K562 (cell line): ENCODE results near the gene BRICD5. TPM values are rescaled to one million over a fixed set of nuclear protein-coding genes. Genes with fewer than 3 reads are reported as not detected.
A peak's percentile ranks its signal among the peaks of the same experiment; 100 is the strongest.

Source experiments
- ETV1 ChIP-seq: fragments of 450-650 bp; conservative IDR thresholded peaks from 2 replicates; pipeline ENCODE4 v1.6.1; 2016; ENCODE audit warnings: missing genetic modification characterization, control low read depth, low read depth, missing compliant biosample characterization
- KAT2B ChIP-seq: IDR thresholded peaks from one replicate; pipeline ENCODE4 v1.6.1; 2012; ENCODE audit warnings: low read depth, mild to moderate bottlenecking, control low read depth, inconsistent platforms, low read length, moderate library complexity
- KDM5B ChIP-seq: fragments of 200-600 bp; sonication (generic); IDR thresholded peaks from 2 replicates; pipeline ENCODE4 v1.6.1; 2012; ENCODE audit warnings: low read depth, mild to moderate bottlenecking, moderate library complexity, low read length, control low read depth, inconsistent platforms; ENCODE audit not compliant: insufficient replicate concordance
- MTF1 ChIP-seq: fragments of 250-450 bp; sonication (Bioruptor Pico); IDR thresholded peaks from 2 replicates; pipeline ENCODE4 v1.9.0; 2021; ENCODE audit warnings: moderate library complexity, mild to moderate bottlenecking, inconsistent platforms, borderline replicate concordance
- POLR3G ChIP-seq: IDR thresholded peaks from 2 replicates; pipeline ENCODE4 v1.6.1; 2011; ENCODE audit not compliant: insufficient read length, insufficient replicate concordance; ENCODE audit errors: extremely low read depth
- SMAD4 ChIP-seq: fragments of 250-450 bp; sonication (Bioruptor Pico); conservative IDR thresholded peaks from 2 replicates; pipeline ENCODE4 v1.8.0; 2021; ENCODE audit warnings: inconsistent platforms, mild to moderate bottlenecking, moderate library complexity
- ZFP1 ChIP-seq: fragments of 450-650 bp; formaldehyde crosslinking; IDR thresholded peaks from 2 replicates; pipeline ENCODE4 v1.4.0; 2020; ENCODE audit warnings: mild to moderate bottlenecking, mixed read lengths
- ZNF24 ChIP-seq: fragments of 450-650 bp; IDR thresholded peaks from 2 replicates; pipeline ENCODE4 v1.6.1; 2016
- ZNF316 ChIP-seq: fragments of 450-650 bp; IDR thresholded peaks from 2 replicates; pipeline ENCODE4 v1.6.1; 2016
- polyA plus RNA-seq, 8 experiments: library from polyadenylated mRNA; depleted of rRNA in 4 of 8; stranded (reverse) in 5 of 8; unstranded in 3 of 8; fragments of >200 nt; fragmentation: Nextera tagmentation in 2 of 8; fragmentation: Illumina TruSeq in 1 of 8; extraction: Ambion mirVana in 2 of 8; extraction: Trizol in 1 of 8; gene quantifications; 2 replicates each; pipeline versions ENCODE4 v1.2.1 to v1.2.3, GENCODE V29; 2011 to 2014; ENCODE audit warnings: inconsistent platforms in 1 of 8, missing spikeins in 1 of 8
- total RNA-seq, 7 experiments: library from RNA; depleted of rRNA in 6 of 7; stranded (reverse); fragments of >200 nt in 6 of 7; fragmentation: Illumina TruSeq in 2 of 7; extraction: Trizol in 2 of 7; gene quantifications; 2 replicates each; pipeline versions ENCODE4 v1.2.1 to v1.2.3, GENCODE V29; 2011 to 2021; ENCODE audit warnings: low replicate concordance in 1 of 7
- TF ChIP-seq, protein P1 (sequence below): fragments of 250-450 bp; sonication (Bioruptor Pico); IDR thresholded peaks from 2 replicates; pipeline ENCODE4 v1.8.0; 2022; ENCODE audit warnings: inconsistent platforms
- TF ChIP-seq, protein P2 (sequence below), 2 experiments: fragments of 450-650 bp in 1 of 2; sonication (generic) in 1 of 2; formaldehyde crosslinking in 1 of 2; IDR thresholded peaks in 1 of 2; conservative IDR thresholded peaks in 1 of 2; 2 replicates each; pipeline versions ENCODE4 v1.6.1 to v1.8.1; 2016 to 2023; ENCODE audit warnings: mild to moderate bottlenecking in 2 of 2, moderate library complexity in 2 of 2, inconsistent platforms in 1 of 2, missing genetic modification reagents in 1 of 2
- TF ChIP-seq, protein P3 (sequence below): IDR thresholded peaks from 3 replicates; pipeline ENCODE4 v1.6.1; 2011; ENCODE audit warnings: borderline replicate concordance, mild to moderate bottlenecking, moderate library complexity; ENCODE audit not compliant: insufficient read length; ENCODE audit errors: extremely low read depth
- TF ChIP-seq, protein P4 (sequence below): fragments of 250-450 bp; sonication (Bioruptor Pico); IDR thresholded peaks from 2 replicates; pipeline ENCODE4 v1.6.1; 2021; ENCODE audit warnings: mild to moderate bottlenecking
- TF ChIP-seq, protein P5 (sequence below), 2 experiments: IDR thresholded peaks; 2 replicates each; pipeline ENCODE4 v1.6.1; 2012; ENCODE audit warnings: improper control_type of control experiment in 2 of 2, low read depth in 2 of 2, low read length in 2 of 2, borderline replicate concordance in 1 of 2
- TF ChIP-seq, protein P6 (sequence below): fragments of 250-450 bp; sonication (Bioruptor Pico); IDR thresholded peaks from 2 replicates; pipeline ENCODE4 v1.5.0; 2021

Gene BRICD5
- total and polyA plus RNA-seq, 9 of the 15 experiments (the other 6 are each of a cell fraction or from before 2014, with no cell fraction given): 0.24 to 15.1 (median 2.4) TPM; not detected in 1

DNA sequence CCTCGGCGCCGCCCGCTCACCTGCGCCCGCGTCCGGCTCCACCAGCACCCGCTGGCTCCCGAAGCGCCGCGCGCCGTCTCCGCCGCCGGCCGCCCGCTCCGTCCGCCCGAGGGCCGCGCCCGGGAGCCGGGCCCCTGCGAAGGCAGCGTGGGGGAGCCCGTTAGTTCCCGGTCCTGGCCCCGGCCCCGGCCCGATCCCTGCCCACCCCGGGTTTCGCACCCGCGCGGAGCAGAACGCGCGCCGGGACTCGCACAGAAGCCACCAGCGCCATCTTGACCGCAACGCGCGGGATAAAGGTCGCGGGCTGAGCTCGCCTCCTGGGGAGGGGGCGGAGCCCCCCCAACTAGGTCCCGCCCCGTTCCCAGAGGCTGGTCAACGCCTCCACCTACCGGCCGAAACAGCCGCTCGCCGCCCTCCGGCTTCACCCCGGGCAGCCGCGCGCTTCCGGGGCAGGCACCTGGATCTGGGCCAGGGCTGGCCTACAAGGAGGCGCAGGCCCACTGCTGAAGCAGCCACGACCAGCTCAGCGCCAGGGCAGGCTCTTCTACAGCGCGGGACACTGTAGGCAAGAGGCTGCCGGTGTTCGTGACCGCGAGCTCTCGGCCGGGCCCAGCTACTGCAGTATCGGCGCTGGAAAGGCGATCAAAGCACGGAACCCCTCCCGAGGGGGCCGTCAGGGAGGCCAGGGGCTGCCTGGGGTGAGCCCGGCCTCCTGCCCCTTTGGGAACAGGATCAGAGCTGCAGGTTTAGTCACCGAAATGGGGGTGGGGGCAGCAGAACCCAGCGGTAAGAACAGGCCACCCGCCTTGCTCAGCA lies 40.8 kb upstream of the BRICD5 start, which contains the start of gene ECI1 (continued):
- TF ChIP-seq, protein P1, sequence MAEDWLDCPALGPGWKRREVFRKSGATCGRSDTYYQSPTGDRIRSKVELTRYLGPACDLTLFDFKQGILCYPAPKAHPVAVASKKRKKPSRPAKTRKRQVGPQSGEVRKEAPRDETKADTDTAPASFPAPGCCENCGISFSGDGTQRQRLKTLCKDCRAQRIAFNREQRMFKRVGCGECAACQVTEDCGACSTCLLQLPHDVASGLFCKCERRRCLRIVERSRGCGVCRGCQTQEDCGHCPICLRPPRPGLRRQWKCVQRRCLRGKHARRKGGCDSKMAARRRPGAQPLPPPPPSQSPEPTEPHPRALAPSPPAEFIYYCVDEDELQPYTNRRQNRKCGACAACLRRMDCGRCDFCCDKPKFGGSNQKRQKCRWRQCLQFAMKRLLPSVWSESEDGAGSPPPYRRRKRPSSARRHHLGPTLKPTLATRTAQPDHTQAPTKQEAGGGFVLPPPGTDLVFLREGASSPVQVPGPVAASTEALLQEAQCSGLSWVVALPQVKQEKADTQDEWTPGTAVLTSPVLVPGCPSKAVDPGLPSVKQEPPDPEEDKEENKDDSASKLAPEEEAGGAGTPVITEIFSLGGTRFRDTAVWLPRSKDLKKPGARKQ (CRISPR knock-in tag): no peak
- TF ChIP-seq ZFP1 (CRISPR knock-in tag) (no peak), ETV1 (tag) (peak; percentile 94), ZNF316 (no peak), KDM5B (peak; percentile 92), POLR3G (no peak), ZNF24 (0 out of 2 replicates have a peak, but pooled peaks have one; percentile 28), SMAD4 (peak; percentile 44; the same call in 1 of the 2 replicates), KAT2B (no peak), MTF1 (no peak)
- TF ChIP-seq, protein P2, sequence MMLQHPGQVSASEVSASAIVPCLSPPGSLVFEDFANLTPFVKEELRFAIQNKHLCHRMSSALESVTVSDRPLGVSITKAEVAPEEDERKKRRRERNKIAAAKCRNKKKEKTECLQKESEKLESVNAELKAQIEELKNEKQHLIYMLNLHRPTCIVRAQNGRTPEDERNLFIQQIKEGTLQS (IDR thresholded peaks at IDR 0.05): no peak
- TF ChIP-seq, protein P2 (CRISPR knock-in tag; conservative IDR thresholded peaks at IDR 0.05): no peak
- TF ChIP-seq, protein P3, sequence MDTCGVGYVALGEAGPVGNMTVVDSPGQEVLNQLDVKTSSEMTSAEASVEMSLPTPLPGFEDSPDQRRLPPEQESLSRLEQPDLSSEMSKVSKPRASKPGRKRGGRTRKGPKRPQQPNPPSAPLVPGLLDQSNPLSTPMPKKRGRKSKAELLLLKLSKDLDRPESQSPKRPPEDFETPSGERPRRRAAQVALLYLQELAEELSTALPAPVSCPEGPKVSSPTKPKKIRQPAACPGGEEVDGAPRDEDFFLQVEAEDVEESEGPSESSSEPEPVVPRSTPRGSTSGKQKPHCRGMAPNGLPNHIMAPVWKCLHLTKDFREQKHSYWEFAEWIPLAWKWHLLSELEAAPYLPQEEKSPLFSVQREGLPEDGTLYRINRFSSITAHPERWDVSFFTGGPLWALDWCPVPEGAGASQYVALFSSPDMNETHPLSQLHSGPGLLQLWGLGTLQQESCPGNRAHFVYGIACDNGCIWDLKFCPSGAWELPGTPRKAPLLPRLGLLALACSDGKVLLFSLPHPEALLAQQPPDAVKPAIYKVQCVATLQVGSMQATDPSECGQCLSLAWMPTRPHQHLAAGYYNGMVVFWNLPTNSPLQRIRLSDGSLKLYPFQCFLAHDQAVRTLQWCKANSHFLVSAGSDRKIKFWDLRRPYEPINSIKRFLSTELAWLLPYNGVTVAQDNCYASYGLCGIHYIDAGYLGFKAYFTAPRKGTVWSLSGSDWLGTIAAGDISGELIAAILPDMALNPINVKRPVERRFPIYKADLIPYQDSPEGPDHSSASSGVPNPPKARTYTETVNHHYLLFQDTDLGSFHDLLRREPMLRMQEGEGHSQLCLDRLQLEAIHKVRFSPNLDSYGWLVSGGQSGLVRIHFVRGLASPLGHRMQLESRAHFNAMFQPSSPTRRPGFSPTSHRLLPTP: no peak
- TF ChIP-seq, protein P4, sequence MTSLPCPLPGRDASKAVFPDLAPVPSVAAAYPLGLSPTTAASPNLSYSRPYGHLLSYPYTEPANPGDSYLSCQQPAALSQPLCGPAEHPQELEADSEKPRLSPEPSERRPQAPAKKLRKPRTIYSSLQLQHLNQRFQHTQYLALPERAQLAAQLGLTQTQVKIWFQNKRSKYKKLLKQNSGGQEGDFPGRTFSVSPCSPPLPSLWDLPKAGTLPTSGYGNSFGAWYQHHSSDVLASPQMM (CRISPR knock-in tag): no peak
- TF ChIP-seq, protein P5, sequence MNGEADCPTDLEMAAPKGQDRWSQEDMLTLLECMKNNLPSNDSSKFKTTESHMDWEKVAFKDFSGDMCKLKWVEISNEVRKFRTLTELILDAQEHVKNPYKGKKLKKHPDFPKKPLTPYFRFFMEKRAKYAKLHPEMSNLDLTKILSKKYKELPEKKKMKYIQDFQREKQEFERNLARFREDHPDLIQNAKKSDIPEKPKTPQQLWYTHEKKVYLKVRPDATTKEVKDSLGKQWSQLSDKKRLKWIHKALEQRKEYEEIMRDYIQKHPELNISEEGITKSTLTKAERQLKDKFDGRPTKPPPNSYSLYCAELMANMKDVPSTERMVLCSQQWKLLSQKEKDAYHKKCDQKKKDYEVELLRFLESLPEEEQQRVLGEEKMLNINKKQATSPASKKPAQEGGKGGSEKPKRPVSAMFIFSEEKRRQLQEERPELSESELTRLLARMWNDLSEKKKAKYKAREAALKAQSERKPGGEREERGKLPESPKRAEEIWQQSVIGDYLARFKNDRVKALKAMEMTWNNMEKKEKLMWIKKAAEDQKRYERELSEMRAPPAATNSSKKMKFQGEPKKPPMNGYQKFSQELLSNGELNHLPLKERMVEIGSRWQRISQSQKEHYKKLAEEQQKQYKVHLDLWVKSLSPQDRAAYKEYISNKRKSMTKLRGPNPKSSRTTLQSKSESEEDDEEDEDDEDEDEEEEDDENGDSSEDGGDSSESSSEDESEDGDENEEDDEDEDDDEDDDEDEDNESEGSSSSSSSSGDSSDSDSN (IDR thresholded peaks at IDR 0.05; ENCODE audit: borderline replicate concordance in 1 of 2, low read depth in 2 of 2, low read length in 2 of 2): peak; percentile 12 to 60; a peak in 2 of 4 replicates
- TF ChIP-seq, protein P6, sequence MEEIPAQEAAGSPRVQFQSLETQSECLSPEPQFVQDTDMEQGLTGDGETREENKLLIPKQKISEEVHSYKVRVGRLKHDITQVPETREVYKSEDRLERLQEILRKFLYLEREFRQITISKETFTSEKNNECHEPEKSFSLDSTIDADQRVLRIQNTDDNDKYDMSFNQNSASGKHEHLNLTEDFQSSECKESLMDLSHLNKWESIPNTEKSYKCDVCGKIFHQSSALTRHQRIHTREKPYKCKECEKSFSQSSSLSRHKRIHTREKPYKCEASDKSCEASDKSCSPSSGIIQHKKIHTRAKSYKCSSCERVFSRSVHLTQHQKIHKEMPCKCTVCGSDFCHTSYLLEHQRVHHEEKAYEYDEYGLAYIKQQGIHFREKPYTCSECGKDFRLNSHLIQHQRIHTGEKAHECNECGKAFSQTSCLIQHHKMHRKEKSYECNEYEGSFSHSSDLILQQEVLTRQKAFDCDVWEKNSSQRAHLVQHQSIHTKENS (CRISPR knock-in tag): no peak
